EH (cell line): ENCODE data around the gene ALPK3.

ENCODE experiments used
- DNase-seq: peaks from one replicate; pipeline ENCODE4 v3.0.0-alpha.2; 2015; ENCODE audit warnings: low read depth

The ALPK3 gene

DNA sequence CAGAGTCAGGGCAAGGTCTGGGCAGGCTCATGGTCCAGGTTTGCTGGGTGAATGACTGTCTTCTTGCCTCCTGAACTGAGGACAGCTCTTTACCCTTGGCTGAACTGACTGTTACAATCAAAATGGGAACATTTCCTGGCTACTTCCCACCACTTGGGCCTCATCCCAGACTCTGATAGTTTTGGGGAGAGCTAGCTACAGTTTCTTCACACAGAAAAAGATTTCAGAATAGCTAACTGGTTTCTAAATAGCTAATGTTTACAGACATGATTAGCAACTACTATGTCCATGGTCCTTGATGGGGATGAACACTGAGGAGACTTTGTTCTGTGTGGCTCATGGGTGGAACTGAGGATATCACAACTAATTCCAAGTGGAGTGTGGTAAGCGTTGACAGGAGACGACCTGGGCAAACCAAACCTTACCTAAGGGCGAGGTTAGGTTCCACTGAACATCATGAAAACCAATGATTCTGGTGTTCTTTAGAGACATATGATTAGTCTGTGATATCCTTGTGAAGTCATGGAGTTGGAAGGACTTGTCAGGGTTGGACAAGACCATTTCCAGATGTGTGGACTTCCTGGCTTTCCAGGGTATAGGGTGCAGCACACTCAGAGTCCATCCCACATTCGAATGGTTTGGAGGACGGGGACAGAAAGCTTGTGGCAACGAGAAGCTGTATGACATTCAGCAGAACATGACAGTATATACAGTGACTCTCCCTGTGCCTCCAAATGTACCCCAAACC lies 7.3 kb downstream of the ALPK3 start:
- DNase-seq = no peak

- DNase-seq = peak; percentile 27
Observed at GRCh38 chr15:84826369-84826823, 9.2 kb downstream of the ALPK3 start.

DNA sequence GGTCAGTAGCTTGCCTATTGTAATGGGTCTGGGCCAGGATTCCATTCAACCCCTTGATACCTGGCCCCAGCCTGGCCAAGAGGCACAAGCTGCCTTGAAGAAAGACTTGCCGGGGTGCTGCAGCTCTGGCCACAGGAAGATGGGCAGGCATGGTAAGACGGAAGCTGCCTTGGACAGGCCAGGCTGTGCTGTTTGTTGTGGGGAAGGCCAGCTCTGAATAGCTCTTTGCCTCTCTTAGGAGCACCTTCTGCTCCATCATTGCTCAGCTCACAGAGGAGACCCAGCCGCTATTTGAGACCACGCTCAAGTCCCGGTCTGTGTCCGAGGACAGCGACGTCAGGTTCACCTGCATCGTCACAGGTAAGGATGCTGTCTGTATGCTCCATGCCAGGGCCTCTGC lies 10.1 kb downstream of the ALPK3 start:
- no peak for DNase-seq

DNA sequence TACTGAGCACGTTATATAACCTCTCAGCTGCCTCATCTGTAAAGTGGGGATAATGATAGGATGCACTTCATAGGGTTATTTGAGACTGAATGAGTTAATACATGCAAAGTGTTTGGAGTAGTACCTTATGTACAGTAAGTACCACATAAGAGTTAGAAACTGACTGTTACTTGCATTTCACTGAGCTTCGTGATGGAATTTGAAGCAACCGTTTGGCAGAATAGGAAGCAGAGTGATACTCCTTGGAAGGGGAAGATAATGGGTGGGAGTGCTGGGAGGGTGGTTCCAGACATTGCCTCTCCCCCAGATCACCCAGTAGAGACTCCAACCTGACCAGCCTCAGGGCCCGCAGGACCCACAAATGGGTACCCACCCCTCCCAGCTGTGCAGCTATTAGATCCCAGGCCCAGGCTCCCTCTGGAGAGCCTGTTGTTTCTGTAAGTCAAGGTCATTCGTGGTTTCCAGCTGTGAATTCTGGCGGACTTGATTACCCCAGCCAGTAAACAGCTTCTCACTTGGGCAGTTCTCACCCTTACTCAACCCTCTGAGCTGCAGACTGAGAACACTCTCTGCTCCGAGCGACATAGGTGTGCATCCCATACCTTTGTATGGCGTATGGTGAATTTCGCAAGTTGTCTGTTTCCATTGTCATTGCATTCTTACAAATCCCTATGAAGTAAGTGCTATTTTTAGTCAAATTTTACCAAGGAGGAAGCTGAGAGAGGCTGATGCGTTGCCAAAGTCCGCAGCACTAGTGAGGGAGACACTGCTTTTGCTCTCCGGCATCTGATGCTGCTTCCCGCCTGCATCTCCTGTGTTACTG lies 11.1 kb downstream of the ALPK3 start:
- DNase-seq = no peak

- no peak for DNase-seq
Observed at GRCh38 chr15:84829428-84829827, 12.3 kb downstream of the ALPK3 start.

DNA sequence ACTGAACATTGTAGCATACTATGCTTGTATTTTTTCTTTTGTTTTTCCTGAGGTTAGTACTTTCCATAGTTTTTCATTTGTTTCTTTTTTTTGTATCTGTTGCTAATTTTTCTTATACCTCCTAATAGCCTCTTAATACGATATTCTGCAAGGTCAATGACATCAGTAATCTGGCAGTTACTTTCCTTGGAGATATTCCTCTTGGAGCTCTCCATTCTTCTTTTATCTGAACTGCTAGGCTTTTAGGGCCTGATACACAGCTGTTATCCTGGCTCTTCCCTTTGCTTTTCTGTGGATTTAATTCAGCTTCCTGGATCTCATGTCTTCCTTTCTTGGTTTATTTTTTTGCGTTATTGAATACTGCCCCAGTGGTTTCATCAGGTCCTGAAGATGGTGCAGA lies 12.9 kb downstream of the ALPK3 start:
- no peak for DNase-seq

- no peak for DNase-seq
Observed at GRCh38 chr15:84831028-84831427, 13.9 kb downstream of the ALPK3 start.

GRCh38 chr15:84831613-84832012 lies 14.5 kb downstream of the ALPK3 start:
- no peak for DNase-seq

- DNase-seq = no peak
Observed at GRCh38 chr15:84832448-84833040, 15.4 kb downstream of the ALPK3 start.

DNA sequence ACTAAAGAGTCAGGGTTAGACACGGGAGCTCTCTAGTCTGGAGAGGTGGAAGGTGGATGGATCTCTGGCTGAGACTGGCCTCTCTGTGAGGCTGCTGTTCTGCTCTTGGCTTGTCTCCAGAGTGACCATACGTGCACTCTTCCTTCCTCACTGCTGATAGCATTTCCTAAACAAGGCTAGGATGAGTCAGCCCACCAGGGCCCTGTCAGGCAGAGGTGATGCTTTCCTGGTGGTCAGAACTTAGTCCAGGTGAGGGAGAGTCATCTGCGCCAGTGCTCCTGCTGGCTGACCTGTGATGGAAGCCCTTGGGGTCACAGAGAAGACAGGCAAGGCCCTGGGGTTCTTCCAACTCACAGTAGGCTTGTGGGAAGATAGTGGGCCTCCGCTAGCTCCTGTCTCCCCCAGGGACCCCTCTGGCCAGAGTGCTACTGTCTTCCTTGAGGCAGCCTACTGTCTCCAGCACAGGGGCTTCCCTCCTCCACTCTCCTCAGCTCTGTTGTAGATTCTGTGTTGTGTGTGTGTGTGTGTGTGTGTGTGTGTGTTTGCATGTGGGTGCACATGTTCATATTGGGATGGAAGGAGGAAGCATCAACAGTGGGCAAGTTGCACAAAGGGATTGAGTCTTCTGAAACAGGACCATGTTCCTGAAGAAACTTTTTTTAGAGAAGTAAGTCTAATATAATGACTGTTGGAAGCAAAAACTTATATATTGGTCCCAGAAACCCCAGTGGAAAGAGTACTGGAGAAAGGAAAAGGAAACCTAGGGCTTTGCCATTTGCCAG lies 16.5 kb downstream of the ALPK3 start:
- DNase-seq = peak; percentile 57

- no peak for DNase-seq
Observed at GRCh38 chr15:84834229-84834955, 17.2 kb downstream of the ALPK3 start.

DNA sequence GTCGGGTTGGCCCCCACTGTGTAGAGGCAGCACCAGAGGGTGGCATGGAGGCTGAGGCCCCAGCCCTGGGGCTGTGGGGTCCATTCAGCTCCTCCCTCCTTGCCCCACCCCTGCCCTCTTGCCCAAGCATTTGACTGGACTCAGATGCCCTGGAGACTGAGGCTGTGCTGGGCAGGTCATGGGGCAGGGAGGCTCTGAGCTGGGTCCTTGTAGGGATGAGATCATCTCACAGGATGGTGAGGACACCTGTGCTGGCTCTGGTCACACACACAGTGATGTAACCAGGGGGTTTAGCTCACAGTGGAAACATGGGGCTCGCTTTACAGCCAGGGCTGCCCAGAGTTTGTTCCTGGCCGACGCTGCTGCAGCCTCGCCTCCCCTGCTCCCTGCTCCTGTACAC lies 17.8 kb downstream of the ALPK3 start:
- DNase-seq = no peak

- DNase-seq = no peak
Observed at GRCh38 chr15:84835661-84836337, 18.6 kb downstream of the ALPK3 start.

GRCh38 chr15:84836844-84837243 lies 19.7 kb downstream of the ALPK3 start:
- DNase-seq = no peak

DNA sequence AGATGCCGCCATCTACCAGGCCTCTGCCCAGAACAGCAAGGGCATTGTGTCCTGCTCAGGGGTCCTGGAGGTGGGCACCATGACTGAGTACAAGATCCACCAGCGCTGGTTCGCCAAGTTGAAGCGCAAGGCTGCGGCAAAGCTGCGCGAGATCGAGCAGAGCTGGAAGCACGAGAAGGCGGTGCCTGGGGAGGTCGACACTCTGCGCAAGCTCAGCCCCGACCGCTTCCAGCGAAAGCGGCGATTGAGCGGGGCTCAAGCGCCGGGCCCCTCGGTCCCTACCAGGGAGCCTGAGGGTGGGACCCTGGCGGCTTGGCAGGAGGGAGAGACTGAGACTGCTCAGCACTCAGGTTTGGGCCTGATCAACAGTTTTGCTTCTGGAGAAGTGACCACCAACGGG lies 22.6 kb downstream of the ALPK3 start:
- no peak for DNase-seq

- DNase-seq = no peak
Observed at GRCh38 chr15:84840255-84840654, 23.1 kb downstream of the ALPK3 start.

DNA sequence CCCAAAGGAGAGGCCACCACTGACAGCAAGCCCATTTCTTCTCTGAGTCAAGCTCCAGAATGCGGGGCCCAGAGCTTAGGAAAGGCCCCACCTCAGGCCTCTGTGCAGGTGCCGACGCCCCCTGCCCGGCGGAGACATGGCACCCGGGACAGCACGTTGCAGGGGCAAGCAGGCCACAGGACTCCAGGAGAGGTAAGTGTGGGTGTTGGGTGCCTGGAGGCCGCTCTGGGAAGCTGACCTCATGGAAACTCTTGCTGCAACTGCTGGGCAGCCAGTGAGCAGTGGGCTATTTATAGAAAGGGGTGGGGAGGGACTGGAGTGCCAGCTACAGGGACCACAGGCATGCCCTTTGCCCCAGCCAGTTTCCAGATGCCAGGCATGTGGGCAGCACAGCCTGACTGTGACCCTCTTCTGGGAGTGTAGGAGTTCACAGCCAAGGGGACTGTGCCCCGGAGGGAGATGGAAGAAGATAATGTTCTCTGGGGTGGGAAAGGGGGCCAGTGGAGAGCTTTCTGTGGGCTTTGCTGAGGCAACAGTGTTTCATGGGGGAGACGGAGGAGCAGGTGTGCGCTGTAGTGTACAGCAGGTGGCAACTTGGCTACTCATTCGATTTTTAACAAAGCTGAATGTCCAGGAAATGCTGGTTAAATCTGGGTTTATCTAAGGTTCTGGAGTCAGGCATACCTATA lies 23.7 kb downstream of the ALPK3 start:
- DNase-seq = peak; percentile 83

DNA sequence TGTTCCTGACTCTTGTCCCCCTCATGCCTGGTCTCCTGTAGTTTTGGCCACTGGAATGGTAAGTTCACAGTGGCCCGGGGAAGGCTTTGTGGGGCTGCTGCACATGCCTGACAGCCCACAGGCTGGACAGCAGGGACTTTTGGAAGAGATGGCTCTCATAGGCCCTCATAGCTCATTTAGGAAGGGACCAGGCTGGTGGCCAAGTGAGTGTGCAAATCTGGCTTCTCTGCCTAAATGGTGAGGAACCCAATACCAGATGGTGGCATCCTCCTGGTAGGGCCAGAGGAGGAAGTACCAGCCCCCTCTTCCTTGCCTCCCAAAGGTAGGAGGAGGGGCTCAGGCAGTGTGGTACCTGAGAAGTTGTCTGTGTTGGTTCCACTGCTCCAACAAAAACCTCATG lies 25.6 kb downstream of the ALPK3 start:
- no peak for DNase-seq

DNA sequence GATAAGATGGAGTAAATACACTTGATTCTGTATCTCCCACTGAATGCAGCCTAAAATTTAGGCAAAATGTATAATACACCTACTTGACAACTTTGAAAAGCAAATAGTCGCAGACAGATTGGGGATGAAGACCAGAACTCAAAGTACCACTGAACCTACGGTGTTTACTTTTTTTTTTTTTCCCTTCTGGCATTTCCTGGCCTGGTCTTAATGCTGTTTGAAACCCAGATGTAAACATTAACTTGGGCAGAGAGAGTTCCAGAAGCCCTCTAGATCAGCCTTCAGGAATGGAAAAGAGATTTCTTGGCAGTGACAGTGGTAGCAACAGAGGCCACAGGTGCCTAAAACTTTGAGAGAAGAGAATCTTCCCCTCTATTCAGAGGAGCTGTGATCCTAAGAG lies 27.8 kb downstream of the ALPK3 start:
- no peak for DNase-seq

DNA sequence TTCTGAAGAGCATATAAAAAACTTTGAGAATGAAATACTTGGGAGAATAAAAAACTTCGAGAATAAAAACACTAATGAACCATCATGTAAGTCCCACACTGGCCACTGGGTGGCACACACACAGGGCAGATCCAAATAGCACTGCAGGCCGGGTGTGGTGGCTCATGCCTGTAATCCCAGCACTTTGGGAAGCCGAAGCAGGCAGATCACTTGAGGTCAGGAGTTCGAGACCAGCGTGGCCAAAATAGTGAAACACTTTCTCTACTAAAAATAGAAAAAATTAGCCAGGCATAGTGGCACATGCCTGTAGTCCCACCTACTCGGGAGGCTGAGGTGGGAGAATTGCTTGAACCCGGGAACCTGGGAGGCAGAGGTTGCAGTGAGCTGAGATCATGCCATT lies 28.5 kb downstream of the ALPK3 start:
- peak; percentile 73 for DNase-seq
